Measurements from ENCODE around the gene FAM163A.

The FAM163A gene

GRCh38 chr1:179748772-179749171, 5.7 kb downstream of the FAM163A start:
- no peak for FAIRE-seq
- no peak for DNase-seq (ENCODE audit: insufficient read length, low spot score)

- FAIRE-seq (no peak), DNase-seq (ENCODE audit: insufficient read length, low spot score) (no peak)
These were observed 7.5 kb downstream of the FAM163A start for GRCh38 chr1:179750630-179751029.

GRCh38 chr1:179753061-179753460, 10.0 kb downstream of the FAM163A start:
- FAIRE-seq = no peak
- no peak for DNase-seq (ENCODE audit: insufficient read length, low spot score)

GRCh38 chr1:179754041-179754624, 11.0 kb downstream of the FAM163A start:
- DNase-seq (ENCODE audit: insufficient read length, low spot score) (peak; percentile 63), FAIRE-seq (no peak)

GRCh38 chr1:179757933-179758332, 14.8 kb downstream of the FAM163A start:
- DNase-seq (ENCODE audit: insufficient read length, low spot score) (no peak), FAIRE-seq (no peak)

GRCh38 chr1:179760521-179760920, 17.4 kb downstream of the FAM163A start:
- no peak for FAIRE-seq

GRCh38 chr1:179761296-179761695, 18.2 kb downstream of the FAM163A start:
- FAIRE-seq (no peak), DNase-seq (ENCODE audit: insufficient read length, low spot score) (no peak)

More at GRCh38 chr1:179760521-179760920, 17.4 kb downstream of the FAM163A start:
- DNase-seq (ENCODE audit: insufficient read length, low spot score) = no peak

- DNase-seq (ENCODE audit: insufficient read length, low spot score) = no peak
- no peak for FAIRE-seq
These were observed 19.0 kb downstream of the FAM163A start for GRCh38 chr1:179761846-179762640.

GRCh38 chr1:179767177-179767581, 24.1 kb downstream of the FAM163A start:
- DNase-seq (ENCODE audit: insufficient read length, low spot score) = no peak
- no peak for FAIRE-seq

GRCh38 chr1:179767996-179768395, 24.9 kb downstream of the FAM163A start:
- DNase-seq (ENCODE audit: insufficient read length, low spot score) (no peak), FAIRE-seq (no peak)

- no peak for DNase-seq (ENCODE audit: insufficient read length, low spot score)
These were observed 27.9 kb downstream of the FAM163A start for GRCh38 chr1:179770887-179771502.

GRCh38 chr1:179773264-179773663, 30.2 kb downstream of the FAM163A start:
- no peak for DNase-seq (ENCODE audit: insufficient read length, low spot score)
- FAIRE-seq = no peak

More at GRCh38 chr1:179770887-179771502, 27.9 kb downstream of the FAM163A start:
- FAIRE-seq = no peak

- FAIRE-seq = no peak
- DNase-seq (ENCODE audit: insufficient read length, low spot score) = no peak
These were observed 30.9 kb downstream of the FAM163A start for GRCh38 chr1:179774000-179774399.

GRCh38 chr1:179774566-179774965, 31.5 kb downstream of the FAM163A start:
- FAIRE-seq = no peak
- no peak for DNase-seq (ENCODE audit: insufficient read length, low spot score)

- no peak for FAIRE-seq
These were observed 31.9 kb downstream of the FAM163A start for GRCh38 chr1:179775009-179775408.

GRCh38 chr1:179776831-179777230, 33.7 kb downstream of the FAM163A start:
- no peak for FAIRE-seq
- no peak for DNase-seq (ENCODE audit: insufficient read length, low spot score)

More at GRCh38 chr1:179775009-179775408, 31.9 kb downstream of the FAM163A start:
- DNase-seq (ENCODE audit: insufficient read length, low spot score) = no peak

- FAIRE-seq (no peak), DNase-seq (ENCODE audit: insufficient read length, low spot score) (no peak)
These were observed 34.6 kb downstream of the FAM163A start for GRCh38 chr1:179777731-179778130.

- DNase-seq (ENCODE audit: insufficient read length, low spot score) = no peak
- no peak for FAIRE-seq
These were observed 36.7 kb downstream of the FAM163A start for GRCh38 chr1:179779645-179780272.

- DNase-seq (ENCODE audit: insufficient read length, low spot score) = no peak
- FAIRE-seq = no peak
These were observed 38.9 kb downstream of the FAM163A start for GRCh38 chr1:179781962-179782361.

GRCh38 chr1:179785031-179785431, 41.9 kb downstream of the FAM163A start:
- no peak for FAIRE-seq
- DNase-seq (ENCODE audit: insufficient read length, low spot score) = no peak

GRCh38 chr1:179785728-179786127, 42.6 kb downstream of the FAM163A start:
- no peak for FAIRE-seq
- no peak for DNase-seq (ENCODE audit: insufficient read length, low spot score)

Data from HTR-8/SVneo (cell line).